Activated effector memory CD4-positive, alpha-beta T cell treated with Interleukin-2 at 50 U/mL for 16 hours (primary cell): ENCODE results near the gene LYPD5.
A peak's percentile ranks its signal among the peaks of the same experiment; 100 is the strongest.
"Not testable (repeated sequence)": the region's sequence is repeated elsewhere in the genome, so short reads cannot be mapped to it uniquely, and the experiment has no call there.

ENCODE experiments used
- DNase-seq: peaks from one replicate; pipeline ENCODE4 v3.0.0-alpha.2; 2020

Gene LYPD5

GRCh38 chr19:43776286-43776685 lies 26.0 kb downstream of the LYPD5 start:
- no peak for DNase-seq

- DNase-seq = no peak
These were observed 26.9 kb downstream of the LYPD5 start for GRCh38 chr19:43775299-43775890.

GRCh38 chr19:43774940-43775258 lies 27.3 kb downstream of the LYPD5 start:
- not testable (repeated sequence) for DNase-seq

- no peak for DNase-seq
These were observed 27.9 kb downstream of the LYPD5 start for GRCh38 chr19:43774103-43774939.

GRCh38 chr19:43773725-43774102 lies 28.5 kb downstream of the LYPD5 start:
- DNase-seq = no peak

GRCh38 chr19:43769256-43769655 lies 33.0 kb downstream of the LYPD5 start:
- DNase-seq = no peak

GRCh38 chr19:43768273-43769050 lies 33.8 kb downstream of the LYPD5 start:
- no peak for DNase-seq

- DNase-seq = no peak
These were observed 34.4 kb downstream of the LYPD5 start for GRCh38 chr19:43767818-43768217.

GRCh38 chr19:43767316-43767715 lies 34.9 kb downstream of the LYPD5 start:
- no peak for DNase-seq

- DNase-seq = no peak
These were observed 35.5 kb downstream of the LYPD5 start for GRCh38 chr19:43766755-43767043.

- peak; percentile 74 for DNase-seq
These were observed 37.0 kb downstream of the LYPD5 start for GRCh38 chr19:43765109-43765876.

GRCh38 chr19:43764684-43765083 lies 37.6 kb downstream of the LYPD5 start:
- not testable (repeated sequence) for DNase-seq

- no peak for DNase-seq
These were observed 38.7 kb downstream of the LYPD5 start for GRCh38 chr19:43763473-43763939.

GRCh38 chr19:43762814-43763213 lies 39.4 kb downstream of the LYPD5 start:
- no peak for DNase-seq

GRCh38 chr19:43760941-43761340 lies 41.3 kb downstream of the LYPD5 start:
- no peak for DNase-seq

GRCh38 chr19:43759515-43759914 lies 42.7 kb downstream of the LYPD5 start:
- no peak for DNase-seq

GRCh38 chr19:43755256-43755801 lies 46.9 kb downstream of the LYPD5 start:
- peak; percentile 66 for DNase-seq

- peak; percentile 98 for DNase-seq
These were observed 47.6 kb downstream of the LYPD5 start, which contains the start of gene SMG9 for GRCh38 chr19:43754503-43755255. Gene SMG9 (minus strand): TSS chr19:43754962. CDS start chr19:43750741, 4,221 bp downstream.

GRCh38 chr19:43754253-43754502 lies 48.1 kb downstream of the LYPD5 start:
- no peak for DNase-seq

- no peak for DNase-seq
These were observed 49.9 kb downstream of the LYPD5 start for GRCh38 chr19:43752287-43752875.

GRCh38 chr19:43751466-43752220 lies 50.6 kb downstream of the LYPD5 start:
- no peak for DNase-seq
